Stimulated activated CD4-positive, alpha-beta T cell treated with anti-CD3 and anti-CD28 coated beads, Interleukin-12 subunit alpha, Interleukin-12 subunit beta, amount 100 ng/mL, for 4 hours (primary cell): Measurements from ENCODE around the gene ANGPTL2.

Experiments used
- DNase-seq: peaks from one replicate; pipeline ENCODE4 v3.0.0-alpha.2; 2020

Gene ANGPTL2

GRCh38 chr9:127091526-127091925 is 30.9 kb downstream of the ANGPTL2 start:
- no peak for DNase-seq

DNA sequence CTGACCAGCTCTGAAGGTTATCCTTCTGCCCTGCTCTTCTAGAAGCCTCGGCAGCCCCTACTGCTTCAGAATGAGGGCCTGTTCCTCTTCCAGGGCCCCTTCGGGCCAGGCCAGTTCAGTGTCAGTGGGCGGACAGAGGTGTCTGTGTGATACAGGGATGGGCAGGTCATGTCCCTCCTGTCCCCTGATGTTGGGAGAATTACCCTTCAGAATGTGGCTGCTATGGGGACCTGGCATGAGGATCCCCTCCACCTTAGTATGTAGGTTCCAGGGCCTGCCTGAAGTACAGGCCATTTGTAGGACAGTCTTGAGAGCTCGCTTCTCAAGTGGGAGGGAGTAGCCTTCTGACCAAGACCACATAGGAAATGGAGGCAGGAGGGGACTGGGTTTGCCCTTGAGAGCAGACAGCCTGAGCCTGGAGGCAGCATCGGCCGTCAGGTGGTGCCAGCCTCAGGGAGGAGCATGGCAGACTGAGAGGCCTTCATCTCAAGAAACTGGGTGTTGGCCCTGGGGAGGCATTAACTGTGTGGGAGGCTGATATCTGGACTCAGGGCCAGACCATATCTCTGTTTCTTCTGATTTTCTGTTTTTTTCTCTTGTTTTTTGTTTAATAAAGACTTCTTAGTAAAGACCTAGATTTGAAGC is 32.0 kb downstream of the ANGPTL2 start:
- DNase-seq = no peak

DNA sequence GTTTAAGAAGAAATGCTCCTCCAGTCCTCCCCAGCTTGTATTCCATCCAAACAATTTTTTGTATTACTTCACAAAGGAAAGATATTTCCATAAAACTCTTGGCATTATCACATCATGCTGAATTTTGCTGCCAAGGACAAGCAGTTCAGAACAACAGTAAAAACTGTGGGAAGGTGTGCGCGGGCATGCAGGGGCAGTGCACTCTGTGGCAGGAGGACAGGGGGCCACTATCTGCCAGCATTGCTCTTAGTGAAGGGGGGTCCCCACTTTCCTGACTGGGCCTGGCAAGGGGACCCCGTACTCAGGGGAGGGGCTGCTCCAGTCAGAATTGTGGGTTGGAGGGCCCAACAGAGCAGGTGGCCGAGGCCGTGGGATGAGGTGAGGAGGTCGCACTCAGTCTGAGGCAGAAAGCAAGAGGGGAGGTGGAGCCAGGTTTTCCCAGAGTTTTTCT is 32.8 kb downstream of the ANGPTL2 start:
- no peak for DNase-seq

DNA sequence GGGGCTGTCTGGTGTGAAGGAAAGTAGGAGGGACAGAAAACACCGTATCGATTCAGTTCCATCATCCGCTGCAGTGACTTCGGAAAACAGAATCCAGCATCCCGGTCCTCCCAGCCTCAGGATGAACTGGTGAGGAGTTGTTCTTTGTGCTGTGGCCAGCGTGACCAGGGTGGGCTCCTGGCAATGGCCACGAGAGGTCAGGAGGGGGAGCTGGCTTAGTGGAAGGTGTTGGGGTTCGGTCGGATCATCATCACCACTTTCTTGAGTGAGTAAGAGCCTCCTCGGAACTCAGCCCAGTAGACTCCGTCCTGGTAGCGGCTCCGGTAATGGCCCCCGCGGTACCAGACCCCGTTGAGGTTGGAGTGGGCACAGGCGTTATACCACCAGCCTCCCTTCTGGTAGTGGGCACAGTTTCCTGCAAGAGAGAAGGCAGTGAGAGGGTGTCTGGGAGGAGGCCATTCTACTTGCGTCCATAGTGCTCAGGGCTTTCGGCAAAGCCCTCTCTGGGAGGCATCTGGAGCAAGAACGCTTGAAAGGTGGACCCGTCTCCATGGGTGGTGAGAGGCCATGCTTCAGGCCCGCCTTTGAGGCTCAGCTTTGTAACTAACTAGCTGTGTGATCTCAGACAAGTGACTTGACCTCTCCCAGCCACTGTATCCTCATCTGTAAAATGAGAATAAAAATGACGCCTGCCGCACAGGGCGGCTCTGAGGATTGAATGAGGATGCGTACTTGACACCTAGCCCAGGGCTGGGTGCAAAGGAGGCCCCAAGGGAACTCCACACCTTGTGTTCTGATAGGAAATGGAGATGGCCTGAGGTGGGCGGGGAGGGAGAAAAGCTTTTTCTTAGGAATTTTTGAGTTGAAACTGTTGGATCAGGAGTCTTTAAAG is 33.5 kb downstream of the ANGPTL2 start:
- no peak for DNase-seq

DNA sequence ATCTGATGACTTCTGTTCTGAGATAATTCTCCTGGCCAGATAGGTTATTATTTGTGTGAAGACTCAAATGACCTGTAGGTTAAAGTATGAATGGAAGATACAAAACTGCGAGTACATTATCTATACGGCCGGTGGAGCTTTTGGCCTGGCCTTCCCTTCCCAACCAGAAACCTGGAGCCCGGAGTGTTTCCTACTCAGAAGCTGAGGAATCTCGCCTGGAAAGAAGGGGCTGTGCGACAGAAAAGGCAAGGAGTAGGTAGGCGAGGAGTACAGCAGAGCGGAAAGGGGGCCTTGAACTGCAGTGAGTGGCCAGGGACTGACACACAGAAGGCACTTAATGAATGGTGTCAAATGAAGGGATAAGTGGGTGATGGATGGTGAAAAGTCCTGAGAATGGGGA is 34.6 kb downstream of the ANGPTL2 start:
- no peak for DNase-seq

DNA sequence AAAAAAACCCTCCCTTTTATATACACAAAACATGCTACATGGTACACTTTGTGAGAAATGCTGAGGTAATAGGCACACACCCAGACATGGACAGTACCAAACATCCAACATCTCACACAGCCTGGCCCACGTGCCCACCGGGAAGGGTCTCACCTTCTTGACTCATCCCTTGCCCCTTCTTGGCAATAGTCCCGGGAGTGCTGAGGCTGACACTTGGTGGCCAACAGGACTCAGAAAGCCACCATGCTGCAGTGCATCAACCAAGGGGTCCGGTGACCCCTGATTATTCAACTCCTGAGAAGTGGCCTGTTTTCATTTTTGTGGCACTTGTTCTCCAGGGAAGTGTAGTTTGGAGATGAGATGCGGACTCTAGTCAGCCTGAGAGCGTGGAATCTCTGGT is 35.0 kb downstream of the ANGPTL2 start:
- DNase-seq = no peak

GRCh38 chr9:127086771-127087170 is 35.7 kb downstream of the ANGPTL2 start:
- DNase-seq = no peak

DNA sequence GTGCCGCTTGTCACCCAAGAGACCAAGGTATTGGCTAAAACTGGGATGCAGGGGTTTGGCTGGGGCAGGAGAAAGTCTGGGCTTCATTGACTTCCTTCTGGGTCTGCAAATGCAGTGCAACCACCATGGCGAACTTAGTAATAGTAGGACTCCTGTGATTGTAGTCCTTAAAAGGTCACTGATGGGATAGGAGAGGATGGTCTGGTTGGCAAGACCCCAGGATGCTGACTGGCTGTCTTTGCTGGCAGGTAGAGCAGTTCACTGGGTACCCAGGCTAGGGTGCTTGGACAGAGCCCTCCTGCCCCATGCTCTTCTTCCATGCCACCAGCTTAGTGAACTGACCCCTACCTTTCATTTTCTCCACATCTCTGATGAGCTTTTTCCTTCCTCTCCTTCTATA is 37.2 kb downstream of the ANGPTL2 start:
- DNase-seq = no peak

- no peak for DNase-seq
Observed at GRCh38 chr9:127084076-127085039, 38.1 kb downstream of the ANGPTL2 start.

DNA sequence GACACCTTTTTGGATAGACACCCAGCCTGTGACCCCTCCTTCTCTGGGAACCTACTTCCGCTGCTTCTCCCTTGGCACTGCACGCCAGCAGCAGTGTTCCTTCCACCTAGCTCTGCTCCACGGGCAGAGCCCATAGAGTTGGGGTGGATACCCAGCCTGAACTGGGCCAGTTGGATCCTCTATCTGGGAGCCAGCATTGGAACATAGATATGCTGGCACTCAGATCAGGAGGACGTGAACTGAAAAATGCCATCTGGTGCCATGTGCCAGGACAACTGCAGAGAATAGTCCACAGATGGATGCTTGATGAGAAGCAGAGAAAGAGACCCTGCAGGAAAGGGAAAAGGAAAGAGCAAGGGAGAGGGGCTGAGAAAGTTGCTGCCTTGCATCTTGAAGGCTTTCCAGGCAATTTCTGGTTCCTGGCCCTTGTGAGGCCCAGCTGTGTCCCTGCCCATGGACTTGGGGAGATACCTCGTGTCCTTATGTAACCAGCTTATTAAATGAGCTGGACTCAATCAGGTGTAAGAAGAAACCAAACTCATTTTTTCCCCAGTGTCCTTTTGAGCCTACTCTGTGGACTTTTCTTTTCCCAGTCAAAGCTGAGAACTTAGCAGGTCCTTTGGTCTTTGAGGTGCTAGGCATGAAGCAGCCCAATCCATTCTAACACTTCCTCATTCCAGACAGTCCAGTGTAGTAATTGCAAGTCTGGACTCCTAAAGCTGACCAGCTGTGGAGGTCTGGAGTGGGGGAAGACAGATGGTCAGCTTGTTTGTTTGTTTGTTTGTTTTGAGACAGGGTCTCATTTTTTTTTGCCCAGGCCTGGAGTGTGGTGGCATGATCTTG is 39.1 kb downstream of the ANGPTL2 start:
- DNase-seq = no peak

DNA sequence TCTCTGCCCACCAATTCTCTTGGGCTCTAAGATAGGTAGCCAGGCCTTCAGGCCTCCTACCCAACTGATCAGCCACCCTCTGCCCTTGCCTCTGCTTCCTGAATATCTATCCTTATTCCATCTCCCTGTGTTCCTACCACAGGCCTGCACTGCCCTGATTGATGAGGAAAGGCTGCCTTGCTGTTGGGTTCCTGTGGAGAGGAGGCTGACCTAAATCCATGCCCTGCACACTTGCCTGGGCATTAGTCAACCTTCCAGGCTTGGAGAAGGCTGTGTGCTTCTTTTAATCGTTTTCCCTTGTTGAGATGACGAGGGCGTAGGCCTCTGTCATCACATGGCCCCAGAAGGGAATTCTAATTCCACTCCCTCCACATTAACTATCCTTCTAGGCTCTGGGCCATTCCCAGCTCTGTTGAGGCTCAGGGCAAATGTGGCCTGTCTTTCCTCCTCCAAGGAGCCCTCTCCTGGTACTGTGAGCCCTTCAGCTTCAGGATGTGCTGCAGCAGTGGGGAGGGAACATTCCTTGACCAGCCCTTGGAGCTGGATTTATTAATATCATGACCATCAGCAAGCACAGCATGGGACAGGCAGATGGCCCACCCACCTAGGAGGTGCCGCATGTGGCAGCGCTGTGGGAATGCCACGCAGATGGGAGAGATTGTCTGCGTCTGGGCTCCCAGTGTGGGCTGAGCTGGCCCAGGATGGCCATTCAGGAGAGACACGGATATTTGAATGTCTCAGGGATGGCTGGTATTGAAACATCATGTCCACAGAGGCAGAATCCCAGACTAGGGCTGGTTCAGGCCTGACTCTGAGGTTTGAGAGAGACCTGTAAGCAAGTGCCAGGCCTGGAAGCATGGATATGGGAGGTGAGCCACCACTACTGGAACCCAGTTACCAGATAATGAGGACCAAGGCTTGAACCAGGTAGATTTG is 40.9 kb downstream of the ANGPTL2 start:
- no peak for DNase-seq

- DNase-seq = no peak
Observed at GRCh38 chr9:127079446-127080140, 42.8 kb downstream of the ANGPTL2 start.

- DNase-seq = no peak
Observed at GRCh38 chr9:127078988-127079387, 43.4 kb downstream of the ANGPTL2 start.

DNA sequence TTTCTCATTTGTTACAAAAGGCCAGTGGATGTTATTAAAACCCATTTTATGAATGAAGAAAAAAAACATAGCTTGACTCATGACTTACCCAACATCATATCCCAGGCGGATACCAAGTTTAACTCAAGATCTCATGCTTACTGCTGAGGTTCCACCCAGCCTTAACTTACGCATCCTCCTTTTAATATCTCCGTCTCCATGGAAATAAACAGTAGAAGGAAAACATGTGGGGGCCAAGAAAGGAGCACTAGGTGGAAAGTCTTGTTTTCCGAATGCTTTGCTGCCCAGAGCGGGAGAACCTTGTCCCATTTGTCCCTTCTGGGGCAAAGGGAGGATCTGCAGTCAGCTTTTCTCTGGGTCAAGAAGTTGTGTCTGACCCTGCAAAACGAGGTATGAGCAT is 44.1 kb downstream of the ANGPTL2 start:
- DNase-seq = no peak

DNA sequence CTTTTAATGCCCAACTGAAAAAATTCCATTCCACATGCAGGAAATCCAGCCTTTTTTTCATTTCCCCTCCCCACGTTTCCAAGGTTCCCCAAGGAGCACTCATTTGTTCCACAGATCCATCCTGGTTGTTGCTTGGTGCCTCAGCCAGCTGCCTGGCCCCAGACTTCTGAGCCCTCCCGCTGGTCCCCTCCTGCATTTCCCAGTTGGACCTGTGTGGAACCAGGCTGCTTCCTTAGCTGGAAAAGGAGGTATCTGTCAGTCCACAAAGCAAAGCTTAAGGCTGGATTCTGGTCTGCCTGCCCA is 44.8 kb downstream of the ANGPTL2 start:
- no peak for DNase-seq

DNA sequence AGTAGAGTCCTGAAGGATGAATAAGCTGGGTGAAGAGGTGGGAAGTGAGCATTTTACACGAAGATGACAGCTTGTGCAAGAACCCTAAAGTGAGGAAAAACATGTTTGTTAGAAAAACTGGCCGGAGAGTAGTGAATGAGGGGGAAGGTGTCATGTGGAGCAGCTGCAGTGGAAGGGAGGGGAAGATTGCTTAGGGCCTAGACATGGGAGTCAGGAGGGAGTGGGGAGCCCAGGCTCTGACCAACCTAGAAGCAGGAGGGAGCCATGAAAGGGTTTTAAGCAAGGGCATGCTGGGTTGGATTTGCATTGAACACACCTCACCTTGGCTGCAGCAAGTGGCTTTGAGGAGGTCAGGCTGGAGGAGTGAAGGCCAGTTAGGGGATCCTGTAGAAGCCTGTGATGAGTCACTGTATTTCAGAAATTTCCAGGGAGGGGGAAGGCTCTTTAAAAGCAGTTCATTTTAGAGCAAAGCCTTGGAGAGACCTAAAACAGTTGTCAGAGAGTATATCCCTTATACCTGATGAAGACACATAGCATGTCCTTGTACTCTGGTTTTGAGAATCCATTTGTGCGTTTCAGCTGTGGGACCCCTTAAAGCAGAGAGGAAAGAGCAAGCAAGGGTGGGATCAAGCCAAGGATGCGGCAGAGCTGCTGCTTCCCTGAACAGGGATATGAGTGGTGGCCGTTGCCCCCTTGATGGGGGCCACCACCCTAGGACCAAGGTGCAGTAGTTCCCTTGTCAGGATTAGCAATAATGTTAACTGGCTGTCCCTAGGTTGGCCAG is 45.4 kb downstream of the ANGPTL2 start:
- no peak for DNase-seq

DNA sequence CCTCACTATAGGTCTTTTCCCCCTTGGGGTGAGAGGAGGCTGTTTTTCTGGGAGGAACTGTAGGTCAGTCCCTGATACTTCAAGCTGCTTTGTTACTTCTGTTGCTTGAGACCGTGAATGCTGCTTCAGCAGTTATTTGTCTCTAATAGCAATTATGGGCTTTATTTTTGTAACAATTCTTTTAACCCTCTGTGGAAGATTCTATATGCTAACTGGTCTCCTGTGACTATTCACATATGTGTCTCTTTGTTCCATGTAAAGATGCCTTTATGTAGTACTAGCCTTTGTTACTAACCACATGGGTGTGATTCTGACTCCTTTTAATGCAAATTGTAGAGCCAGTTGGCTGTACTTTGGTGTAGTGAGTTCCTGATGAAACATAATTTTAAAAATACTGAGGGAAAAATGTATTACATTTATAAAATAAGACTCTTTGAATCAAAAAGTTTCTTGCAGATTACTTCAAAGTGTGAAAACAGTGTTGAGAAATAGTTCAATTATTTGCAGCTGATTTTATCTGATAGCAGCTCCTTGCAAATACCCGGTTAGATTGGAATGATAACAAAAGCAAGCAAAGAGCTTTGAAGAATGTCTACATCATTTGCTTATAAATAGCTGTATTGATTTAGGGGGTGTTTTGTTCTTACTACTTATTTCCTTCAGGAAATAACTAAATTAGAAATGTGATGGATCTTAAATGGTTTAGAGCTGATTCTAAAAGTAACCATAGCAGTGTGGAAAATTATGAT is 46.6 kb downstream of the ANGPTL2 start:
- no peak for DNase-seq

GRCh38 chr9:127074561-127075548 is 47.6 kb downstream of the ANGPTL2 start:
- no peak for DNase-seq
